Inferior parietal cortex (tissue), 1 donor: Measurements from ENCODE around the gene HK3.
"Not testable (repeated sequence)": the region's sequence is repeated elsewhere in the genome, so short reads cannot be mapped to it uniquely, and the experiment has no call there.

Experiments used
- DNase-seq: peaks from one replicate; pipeline ENCODE4 v3.0.0-alpha.2; 2016; ENCODE audit errors: extremely low spot score

HK3 gene

DNA sequence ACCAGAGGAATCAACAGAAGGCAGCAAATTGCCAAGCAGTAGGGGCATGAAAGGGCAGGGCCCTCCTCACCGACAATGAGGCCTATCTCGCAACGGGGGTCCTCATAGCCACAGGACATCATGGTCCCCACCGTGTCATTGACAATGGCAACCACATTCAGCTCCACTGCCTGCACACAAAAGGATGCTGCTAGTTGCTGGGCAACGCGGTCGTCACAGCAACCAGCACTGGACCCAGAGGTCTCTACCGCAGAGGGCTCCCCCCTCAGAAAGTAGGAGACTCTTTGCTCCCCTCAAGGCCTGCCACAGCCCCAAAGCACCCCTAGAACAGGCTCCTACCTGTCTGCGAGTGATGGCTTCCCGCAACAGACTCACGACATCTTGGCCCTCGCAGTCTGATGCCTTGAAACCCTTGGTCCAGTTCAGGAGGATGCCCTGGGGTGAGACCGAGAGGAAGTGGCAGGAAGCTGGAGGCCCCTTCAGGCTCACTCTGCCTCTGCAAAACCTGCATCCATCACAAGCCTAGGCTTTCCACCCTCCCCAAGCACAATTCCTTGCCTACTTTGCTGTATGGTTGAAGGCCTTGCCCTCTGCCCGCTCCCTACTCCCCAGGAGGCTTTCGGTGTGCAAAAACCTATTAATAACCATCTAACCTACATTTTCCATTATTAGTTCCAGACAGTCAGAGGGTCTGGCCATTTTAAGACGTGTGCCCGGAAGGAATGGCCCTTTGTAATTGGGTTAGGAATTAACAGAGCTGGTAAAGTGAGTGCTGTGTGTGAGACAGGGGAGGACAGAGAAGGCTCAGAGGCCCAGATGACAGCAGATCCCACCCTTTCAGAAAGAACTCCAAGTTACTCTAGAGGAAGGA, 15.2 kb downstream of the HK3 start:
- no peak for DNase-seq

DNA sequence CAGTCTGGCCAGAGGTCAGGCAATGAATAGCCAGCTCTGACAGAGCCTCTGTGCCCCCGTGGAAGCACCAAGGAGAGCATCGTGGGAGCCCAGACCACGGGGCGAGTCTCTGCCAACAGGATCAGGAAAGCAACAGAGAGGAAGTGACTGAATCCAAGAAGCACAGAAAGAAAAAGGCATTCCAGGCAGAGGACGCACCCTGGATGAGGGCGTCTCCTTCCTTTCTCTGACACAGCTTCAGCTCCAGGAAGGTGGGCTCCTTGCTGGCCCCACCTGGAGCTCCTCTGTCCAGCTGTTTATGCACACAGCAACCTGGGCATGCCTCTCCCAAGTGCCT, 16.6 kb downstream of the HK3 start:
- no peak for DNase-seq

DNA sequence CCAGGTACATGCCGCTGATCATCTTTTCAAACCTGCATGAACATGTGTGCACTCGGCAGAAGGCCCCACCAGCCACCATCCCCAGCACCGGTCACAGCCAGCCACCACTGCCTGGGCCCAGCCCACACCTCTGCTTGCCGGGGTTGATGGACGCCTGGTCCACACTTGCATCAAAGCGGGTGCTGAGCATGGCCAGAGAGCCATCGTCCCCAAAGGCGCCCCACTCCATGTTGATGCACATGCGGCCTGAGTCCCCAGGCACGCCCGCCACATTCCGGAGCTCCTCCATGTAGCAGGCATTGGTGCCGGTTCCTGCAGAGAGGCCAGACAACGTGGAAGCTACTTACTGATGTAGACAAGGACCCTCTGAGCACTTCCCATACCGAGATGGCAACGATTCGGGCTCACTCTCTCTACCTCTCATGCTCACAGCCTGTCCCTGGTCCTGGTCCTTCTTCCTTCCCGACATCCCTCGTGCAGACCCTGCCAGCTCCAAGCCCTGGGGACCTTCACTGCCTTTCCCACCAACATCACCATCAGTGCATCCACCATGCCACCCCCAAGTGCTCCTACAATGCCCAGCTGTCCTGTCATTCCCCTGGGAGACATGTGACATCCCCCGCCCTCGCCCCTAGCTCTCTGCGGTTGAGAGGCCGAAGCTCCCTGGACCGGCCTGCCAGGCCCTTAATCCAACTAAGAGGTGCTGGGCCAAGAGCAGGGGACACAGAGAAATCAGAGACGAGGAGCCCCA, 17.2 kb downstream of the HK3 start:
- no peak for DNase-seq

DNA sequence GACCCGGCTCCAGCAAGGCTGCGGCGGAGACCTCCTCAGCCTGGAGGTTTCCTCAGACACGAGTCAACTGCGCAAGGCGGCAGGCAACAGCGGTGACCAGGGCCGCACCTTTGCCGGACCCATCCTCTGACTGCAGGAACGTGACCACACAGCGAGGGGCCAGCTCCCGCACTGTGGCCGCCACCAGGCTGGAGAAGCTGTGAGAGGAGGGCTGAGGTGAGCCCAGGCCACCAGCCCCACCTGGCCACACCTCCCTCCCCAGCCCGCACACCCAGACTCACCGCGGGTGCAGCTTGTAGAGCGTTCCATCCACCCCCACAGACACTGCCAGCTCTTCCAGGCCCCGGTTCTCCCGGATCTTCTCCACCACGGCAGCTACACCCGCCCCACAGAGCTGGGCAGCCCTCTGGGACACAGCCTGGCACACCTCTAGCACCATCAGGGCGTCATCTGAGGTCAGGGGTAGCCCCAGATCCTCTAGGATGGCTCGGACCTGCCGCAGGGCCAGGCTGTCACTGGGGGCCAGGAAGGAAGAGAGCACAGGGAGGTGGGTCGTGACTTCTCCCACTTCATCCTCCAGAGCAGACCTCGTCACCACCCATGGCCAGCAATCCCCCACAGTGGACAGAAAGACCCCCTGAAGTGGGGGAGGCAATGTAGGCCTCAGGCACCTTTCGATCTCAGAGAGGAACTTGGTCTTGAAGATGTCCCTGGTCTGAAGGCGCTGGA, 18.0 kb downstream of the HK3 start:
- no peak for DNase-seq

DNA sequence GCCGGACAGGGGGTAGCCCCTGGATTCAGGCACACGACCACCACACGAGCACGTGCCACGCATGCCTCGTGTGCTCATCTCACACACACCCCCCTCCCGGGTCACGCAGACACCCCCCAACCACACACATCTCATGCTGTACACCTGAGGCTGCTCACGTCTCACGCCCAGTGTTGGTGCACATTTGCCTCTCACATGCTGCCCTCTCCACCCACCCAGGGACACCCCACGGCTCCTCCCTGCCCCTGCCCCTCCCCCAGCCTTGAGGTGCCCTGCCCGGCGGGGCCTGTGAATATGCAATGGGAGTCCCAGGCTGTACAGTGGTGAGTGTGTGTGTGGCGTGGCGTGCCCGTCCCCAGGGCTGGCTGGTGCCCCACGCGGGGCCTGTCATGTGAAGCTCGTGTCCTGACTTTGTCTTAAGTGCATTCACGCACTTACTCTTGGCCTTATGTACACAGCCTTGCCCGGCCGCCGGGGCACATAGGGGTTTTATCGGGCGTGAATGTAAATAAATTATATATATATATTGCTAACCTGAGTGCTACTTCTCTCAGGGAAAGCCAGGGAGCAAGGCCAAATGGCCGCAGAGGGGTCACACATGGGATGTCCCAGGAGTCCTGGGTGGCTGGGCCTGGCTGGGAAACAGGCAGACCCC, 18.7 kb downstream of the HK3 start:
- no peak for DNase-seq

DNA sequence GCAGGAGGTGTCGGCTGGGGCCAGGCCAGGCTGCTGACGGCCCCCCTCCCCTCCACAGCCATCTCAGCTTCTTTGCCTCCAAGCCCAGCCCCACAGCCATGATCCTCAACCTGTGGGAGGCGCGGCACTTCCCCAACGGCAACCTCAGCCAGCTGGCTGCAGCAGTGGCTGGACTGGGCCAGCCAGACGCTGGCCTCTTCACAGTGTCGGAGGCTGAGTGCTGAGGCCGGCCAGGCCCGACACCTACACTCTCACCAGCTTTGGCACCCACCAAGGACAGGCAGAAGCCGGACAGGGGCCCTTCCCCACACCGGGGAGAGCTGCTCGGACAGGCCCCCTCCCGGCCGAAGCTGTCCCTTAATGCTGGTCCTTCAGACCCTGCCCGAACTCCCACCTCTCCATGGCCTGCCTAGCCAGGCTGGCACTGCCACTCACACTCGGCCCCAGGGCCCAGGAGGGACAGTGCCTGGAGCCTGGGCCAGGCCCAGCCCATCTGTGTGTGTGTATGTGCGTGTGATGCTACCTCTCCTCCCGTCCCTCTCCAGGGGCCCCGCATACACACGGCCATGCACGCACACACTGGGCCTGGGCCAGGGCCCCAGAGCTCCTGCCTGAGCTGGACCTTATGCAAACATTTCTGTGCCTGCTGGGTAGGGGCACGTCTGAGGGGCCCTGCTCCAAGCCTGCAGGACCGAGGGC, 19.3 kb downstream of the HK3 start:
- DNase-seq: no peak

DNA sequence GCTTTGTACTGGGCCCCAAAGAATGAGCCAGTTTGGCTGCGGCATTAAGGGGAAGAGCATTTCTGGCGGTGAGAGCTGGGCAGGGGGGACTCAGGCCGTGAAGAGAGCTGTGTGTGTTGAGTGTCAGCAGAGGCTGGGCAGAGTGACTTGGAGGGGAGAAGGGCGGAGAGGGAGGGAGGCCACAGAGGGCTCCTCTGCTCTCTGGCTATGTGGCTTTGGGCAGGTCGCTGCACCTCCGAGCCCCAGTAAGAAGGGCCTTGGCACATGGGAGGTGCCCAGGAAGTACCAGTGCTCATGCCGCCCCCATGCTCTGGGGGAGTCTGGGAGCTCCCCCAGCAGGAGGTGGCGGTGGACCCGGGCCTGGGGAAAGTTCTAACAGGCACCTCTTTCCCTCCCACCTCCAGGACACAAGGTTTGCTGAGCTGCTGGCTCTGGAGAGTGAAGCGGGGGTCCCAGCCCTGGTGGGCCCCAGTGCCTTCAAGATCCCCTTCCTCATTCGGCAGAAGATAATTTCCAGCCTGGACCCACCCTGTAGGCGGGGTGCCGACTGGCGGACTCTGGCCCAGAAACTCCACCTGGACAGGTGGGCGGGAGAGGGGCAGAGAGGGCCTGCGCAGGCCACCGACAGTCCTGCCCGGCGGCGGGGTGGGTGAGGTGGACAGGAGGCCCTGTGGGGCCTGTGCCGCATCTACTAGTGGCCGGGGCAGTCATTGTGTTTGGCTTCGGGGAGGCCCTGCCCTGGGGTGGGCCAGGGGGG, 20.1 kb downstream of the HK3 start:
- no peak for DNase-seq

DNA sequence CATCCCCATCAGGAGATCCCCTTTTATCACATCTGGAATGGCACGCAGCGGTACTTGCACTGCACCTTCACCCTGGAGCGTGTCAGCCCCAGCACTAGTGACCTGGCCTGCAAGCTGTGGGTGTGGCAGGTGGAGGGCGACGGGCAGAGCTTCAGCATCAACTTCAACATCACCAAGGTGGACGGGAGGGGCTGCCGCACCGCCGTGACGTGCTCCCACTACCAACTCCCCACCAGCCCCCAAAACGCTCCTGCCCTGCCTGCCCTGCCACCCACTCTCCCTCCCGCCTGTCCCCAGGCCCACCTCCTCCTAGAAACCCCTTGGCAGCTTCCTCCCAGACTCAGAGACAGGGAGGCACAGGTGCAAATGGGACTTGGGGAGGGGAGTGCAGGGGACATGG, 20.7 kb downstream of the HK3 start:
- DNase-seq: no peak

DNA sequence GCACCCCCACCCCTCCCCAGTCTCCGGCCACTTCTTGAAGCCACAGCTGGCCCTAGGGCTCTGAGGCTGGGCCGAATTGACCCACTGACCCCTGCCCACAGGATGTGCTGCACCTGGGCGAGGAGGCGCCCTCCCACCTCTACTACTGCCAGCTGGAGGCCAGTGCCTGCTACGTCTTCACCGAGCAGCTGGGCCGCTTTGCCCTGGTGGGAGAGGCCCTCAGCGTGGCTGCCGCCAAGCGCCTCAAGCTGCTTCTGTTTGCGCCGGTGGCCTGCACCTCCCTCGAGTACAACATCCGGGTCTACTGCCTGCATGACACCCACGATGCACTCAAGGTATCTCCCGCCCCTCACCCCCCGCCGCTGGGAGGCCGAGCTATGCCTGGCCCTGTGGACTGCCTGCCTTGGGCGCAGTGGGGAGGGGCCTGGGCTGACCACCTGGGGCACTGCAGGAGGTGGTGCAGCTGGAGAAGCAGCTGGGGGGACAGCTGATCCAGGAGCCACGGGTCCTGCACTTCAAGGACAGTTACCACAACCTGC, 21.3 kb downstream of the HK3 start:
- no peak for DNase-seq

DNA sequence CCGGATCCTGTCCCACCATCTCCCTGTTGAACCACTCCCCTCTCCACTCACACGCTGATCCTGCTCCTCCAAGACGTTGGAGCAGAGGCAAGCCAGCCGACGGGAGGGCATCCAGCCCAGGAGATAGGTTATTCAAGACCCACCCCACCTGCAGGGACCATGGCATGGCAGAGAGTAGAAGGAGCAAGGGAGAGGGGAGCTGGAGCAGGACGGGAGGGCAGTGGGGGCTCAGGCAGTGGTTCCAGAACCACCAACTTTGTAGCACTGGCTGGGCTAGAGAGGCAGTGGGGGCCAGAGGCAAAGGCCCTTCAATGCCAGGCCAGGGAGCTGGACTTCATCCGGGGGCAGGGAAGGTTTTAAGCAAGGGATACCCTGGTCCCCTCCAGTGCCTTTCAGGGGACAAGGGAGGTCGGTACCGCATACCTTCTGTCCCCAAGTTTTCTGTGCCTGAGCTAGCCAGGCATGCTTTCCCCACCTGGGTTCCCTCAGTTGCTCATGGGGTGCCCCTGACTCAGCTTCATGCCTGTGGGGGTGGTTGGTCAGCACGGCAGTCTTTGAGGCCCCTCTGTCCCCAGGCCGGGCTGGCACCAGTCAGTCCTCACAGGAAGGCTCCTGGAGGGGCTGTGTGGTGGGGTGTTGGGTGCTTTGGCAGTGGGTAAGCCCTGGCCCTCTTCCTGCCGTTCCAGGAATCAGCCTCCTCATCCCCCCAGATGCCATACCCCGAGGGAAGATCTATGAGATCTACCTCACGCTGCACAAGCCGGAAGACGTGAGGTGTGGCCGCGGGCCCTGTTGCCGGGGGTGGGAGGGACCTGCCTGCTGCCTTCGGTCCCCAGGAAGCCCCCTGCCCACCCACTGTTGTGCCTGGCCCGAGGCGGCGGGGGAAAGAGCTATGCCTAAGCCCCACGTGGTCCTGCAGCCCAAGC, 22.4 kb downstream of the HK3 start:
- no peak for DNase-seq

DNA sequence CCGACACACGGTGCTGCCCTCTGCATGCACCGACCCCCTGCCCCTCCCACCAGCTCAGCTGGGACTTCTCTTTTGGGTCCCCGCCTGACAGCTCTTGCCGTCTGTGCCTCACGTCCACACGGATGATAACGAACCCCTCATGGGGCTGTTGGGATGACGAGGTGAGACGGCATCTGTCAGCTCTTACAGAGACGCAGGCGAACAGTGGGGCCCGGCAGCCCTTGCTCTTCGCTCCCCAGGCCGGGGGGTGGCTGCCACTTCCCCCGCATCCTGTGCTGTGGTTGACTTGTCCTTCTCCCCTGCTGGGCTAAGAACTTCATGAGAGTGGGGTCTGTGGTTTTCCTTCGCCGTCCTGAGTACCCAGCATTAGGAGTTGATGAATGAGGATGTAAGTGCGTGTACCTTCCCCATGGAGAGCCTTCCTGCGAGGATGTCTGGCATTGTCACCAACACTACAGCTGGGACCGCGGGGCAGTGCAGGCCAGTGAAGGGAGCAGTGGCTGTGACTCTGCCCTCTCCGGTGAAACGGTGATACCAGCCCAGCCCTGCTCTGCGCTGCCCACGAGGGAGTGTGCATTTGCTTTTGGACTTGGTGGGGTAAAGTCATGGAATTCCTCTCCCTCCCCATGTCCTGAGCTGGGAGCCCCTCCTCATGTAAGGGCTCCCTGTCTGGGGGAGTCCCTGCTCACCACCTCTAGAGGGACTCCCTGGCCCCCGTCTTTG, 23.2 kb downstream of the HK3 start:
- no peak for DNase-seq

DNA sequence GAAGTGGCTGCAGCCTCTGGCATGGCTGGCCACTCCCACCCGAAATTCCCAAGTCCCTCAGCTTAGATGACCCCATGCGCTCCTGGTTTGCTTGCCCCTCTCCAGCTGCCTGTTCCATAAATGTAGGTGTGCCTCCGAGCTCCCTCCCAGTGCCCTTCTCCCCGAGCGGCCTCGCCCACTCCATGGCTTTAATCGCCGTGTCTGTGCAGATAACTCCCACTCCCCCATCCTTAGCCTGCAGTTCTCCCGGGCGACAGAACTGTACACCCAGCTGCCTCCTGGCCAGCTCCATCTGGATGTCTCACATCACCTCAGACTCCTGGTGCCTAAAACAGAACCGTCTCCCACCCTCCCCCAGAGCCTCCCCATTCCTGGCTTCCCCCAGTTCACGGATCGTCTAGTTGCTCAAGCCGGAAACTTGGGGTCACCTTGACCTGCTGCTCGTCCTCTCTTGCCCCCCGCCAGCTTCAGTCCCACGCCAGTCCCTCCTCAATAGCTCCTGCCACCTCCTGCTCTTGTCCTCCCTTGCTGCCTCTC, 24.1 kb downstream of the HK3 start:
- DNase-seq: no peak

DNA sequence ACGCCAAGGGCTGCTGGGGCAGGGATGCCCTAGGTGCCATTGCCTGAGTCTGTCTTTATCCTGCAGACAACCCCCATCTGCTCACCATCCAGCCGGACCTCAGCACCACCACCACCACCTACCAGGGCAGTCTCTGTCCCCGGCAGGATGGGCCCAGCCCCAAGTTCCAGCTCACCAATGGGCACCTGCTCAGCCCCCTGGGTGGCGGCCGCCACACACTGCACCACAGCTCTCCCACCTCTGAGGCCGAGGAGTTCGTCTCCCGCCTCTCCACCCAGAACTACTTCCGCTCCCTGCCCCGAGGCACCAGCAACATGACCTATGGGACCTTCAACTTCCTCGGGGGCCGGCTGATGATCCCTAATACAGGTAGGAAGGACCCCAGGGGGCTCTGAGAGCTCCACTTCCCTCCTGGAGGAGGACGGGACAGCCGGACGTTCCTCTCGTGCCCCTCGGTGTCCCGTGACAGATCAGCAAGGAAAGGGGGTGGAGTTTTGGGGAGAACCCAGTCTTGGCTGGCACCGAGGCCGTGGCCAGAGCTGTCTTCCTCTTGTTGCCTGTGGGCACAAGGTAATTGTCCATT, 24.9 kb downstream of the HK3 start:
- DNase-seq: no peak

DNA sequence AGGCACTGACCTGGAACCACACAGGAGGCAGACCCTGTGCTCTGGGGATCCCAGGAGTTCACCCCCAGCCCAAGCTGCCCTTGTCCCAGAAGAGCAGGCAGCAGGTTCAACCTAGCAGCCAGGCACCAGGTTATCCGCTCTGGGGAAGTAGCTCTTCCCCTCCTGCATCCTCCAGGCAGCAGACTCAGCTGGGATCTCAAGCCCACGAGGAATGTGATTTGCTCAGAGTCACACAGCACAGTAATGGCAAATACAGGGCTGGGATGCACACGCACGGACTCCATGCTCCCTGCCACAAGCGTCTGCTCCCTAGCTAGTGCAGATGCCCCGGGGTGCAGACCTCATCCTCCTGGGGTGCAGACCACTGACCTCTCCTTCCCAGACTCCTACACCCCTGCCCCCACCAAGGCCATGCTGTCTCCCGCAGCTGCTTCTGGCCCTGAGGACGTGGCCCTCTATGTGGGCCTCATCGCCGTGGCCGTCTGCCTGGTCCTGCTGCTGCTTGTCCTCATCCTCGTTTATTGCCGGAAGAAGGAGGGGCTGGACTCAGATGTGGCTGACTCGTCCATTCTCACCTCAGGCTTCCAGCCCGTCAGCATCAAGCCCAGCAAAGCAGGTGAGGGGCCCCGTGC, 25.5 kb downstream of the HK3 start:
- DNase-seq: no peak

DNA sequence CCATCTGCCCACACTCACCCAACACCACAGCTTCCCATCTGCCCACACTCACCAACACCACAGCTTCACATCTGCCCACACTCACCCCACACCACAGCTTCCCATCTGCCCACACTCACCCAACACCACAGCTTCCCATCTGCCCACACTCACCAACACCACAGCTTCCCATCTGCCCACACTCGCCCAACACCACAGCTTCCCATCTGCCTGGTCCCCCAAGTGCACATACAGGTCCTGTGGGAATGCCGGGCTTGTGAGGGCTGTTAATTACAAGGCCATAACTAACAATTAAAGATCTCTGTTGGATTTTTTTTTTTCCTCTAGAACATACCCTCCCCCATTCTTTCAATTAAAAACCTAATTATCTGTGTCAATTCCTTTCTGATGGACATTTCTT, 26.1 kb downstream of the HK3 start:
- DNase-seq: not testable (repeated sequence)

DNA sequence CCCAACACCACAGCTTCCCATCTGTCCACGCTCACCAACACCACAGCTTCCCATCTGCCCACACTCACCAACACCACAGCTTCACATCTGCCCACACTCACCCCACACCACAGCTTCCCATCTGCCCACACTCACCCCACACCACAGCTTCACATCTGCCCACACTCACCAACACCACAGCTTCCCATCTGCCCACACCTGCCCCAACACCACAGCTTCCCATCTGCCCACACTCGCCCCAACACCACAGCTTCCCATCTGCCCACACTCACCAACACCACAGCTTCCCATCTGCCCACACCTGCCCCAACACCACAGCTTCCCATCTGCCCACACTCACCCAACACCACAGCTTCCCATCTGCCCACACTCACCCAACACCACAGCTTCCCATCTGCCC, 26.6 kb downstream of the HK3 start:
- not testable (repeated sequence) for DNase-seq

DNA sequence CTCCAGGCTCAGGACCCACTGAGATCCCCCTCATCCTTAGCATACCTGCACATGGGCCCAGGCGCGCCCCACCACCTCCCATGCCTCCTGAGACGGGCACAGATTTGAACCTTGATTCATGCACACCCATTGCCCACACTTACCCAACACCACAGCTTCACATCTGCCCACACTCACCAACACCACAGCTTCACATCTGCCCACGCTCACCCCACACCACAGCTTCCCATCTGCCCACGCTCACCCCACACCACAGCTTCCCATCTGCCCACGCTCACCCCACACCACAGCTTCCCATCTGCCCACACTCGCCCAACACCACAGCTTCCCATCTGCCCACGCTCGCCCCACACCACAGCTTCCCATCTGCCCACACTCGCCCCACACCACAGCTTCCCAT, 28.5 kb downstream of the HK3 start:
- not testable (repeated sequence) for DNase-seq
